Esophagus squamous epithelium (tissue), 5 donors: Measurements from ENCODE around the gene SELENOS. TPM values are rescaled to one million over a fixed set of nuclear protein-coding genes. Genes with fewer than 3 reads are reported as not detected.

Experiments used
- DNase-seq: peaks from one replicate; lab custom pipeline; 2025; lab: John Stamatoyannopoulos, UW
- H3K27ac ChIP-seq, 4 donors: fragments of 200-600 bp; sonication (generic); one replicate each; pipeline ENCODE4 v1.5.1; 2016 to 2019; ENCODE audit warnings: mild to moderate bottlenecking in 1 of 4
- H3K27me3 ChIP-seq, 4 donors: fragments of 200-600 bp; sonication (generic); 1 replicate in 3 of 4; 2 replicates in 1 of 4; pipeline versions ENCODE4 v1.5.1 to v1.6.0; 2017 to 2021; ENCODE audit warnings: antibody characterized with exemption in 1 of 4
- H3K36me3 ChIP-seq, 3 donors: fragments of 200-600 bp; sonication (generic); one replicate each; pipeline ENCODE4 v1.5.1; 2016 to 2019
- H3K4me1 ChIP-seq, 3 donors: fragments of 200-600 bp; sonication (generic); one replicate each; pipeline ENCODE4 v1.5.1; 2017 to 2019
- H3K4me3 ChIP-seq, 4 donors: fragments of 200-600 bp; sonication (generic); 1 replicate in 3 of 4; 2 replicates in 1 of 4; pipeline ENCODE4 v1.5.1; 2016 to 2019; ENCODE audit warnings: mild to moderate bottlenecking in 2 of 4, moderate library complexity in 1 of 4
- H3K9me3 ChIP-seq, 3 donors: fragments of 200-600 bp; sonication (generic); one replicate each; pipeline ENCODE4 v1.5.1; 2016 to 2019
- CTCF ChIP-seq, 6 experiments: fragments of 450-650 bp in 4 of 6; fragments of 200-600 bp in 2 of 6; sonication (generic) in 2 of 6; IDR thresholded peaks; one replicate each; pipeline ENCODE4 v1.5.1; 2016 to 2019; ENCODE audit warnings: antibody characterized with exemption in 6 of 6, mild to moderate bottlenecking in 4 of 6, moderate library complexity in 4 of 6
- POLR2A ChIP-seq, 4 donors: fragments of 450-650 bp; IDR thresholded peaks; one replicate each; pipeline ENCODE4 v1.6.1; 2017; ENCODE audit warnings: antibody characterized with exemption in 4 of 4, mild to moderate bottlenecking in 4 of 4, moderate library complexity in 3 of 4
- WGBS, 2 donors: methylation state at CpG; one replicate each; pipeline ENCODE4 v1.1.5; 2018; 5-methylcytosine and 5-hydroxymethylcytosine counted together
- intact Hi-C: fragments of 100-400 bp; cut with DNase I; formaldehyde crosslinking; loops from one replicate; pipeline ENCODE4 v1.15.0; 2022
- total RNA-seq, 4 donors: library from RNA; depleted of rRNA; stranded (reverse); fragments of >200 nt; gene quantifications; one replicate each; pipeline ENCODE4 v1.1.0, GENCODE V29; 2016
- donor health status: DM: yes; HTN: yes; CAD: no.

Gene SELENOS
- total RNA-seq, 4 donors from 2014 or later: 57.6 to 69.6 (median 63.4) TPM

- Histone ChIP-seq H3K27ac (no peak overlapping the region), H3K4me3 (no peak overlapping the region), H3K4me1 (no peaks in the 10 kb centered on the region), H3K36me3 (no peaks in the 10 kb centered on the region), H3K9me3 (no peaks in the 10 kb centered on the region), H3K27me3 (peaks cover 0 to 38% (median 0%) of the 10 kb centered on the region in 4 donors)
- intact Hi-C loops: no loop called here
- WGBS, 2 donors: 57 to 67% methylated on average over 5 to 6 of the region's 13 CpGs
- TF ChIP-seq POLR2A (IDR thresholded peaks at IDR 0.05) (no peak), CTCF (IDR thresholded peaks at IDR 0.05) (no peak)
- no peak for DNase-seq
Measured at GRCh38 chr15:101324524-101325177, 47.4 kb upstream of the SELENOS start.

DNA sequence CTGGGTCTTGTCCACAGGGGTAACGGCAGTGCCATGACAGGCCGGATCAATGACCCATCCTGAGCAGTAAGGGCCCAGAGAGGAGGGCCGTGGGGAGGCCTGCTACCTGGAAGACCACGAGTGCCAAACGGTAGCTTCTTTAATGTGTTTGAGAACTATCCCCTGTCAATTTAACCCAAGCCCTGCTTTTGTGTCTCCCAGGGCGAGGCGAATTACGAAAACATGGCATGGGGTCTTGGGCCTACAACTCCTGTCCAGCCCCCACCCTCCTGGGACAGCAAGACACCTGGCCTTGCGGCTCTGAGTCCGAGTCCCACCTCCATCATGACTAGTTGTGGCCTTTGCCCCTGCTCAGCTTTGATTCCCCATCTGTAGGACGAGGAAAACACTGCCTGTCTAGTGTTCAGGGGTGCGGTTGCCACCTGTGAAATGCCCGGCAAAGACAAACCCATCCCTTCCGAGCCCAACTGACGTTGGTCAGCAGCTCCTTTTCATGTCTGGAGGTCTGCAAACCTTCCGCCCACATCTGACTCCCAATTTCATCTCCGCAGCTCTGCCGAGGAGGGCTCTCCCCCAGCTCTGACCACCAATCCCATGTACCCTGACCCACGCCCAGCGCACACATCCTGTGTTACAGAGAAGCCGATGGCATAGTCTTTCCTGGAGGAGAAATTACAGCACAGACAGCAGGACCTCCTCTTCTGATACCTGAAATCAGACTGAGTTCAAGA is 46.7 kb upstream of the SELENOS start:
- Histone ChIP-seq H3K4me3 (no peak overlapping the region), H3K36me3 (no peaks in the 10 kb centered on the region), H3K4me1 (no peaks in the 10 kb centered on the region), H3K27ac (no peak overlapping the region), H3K9me3 (no peaks in the 10 kb centered on the region), H3K27me3 (peaks cover 0 to 43% (median 0%) of the 10 kb centered on the region in 4 donors)
- 85 to 87% methylated on average over 19 to 20 of the region's 21 CpGs for WGBS, 2 donors
- DNase-seq: no peak
- TF ChIP-seq POLR2A (IDR thresholded peaks at IDR 0.05) (no peak), CTCF (IDR thresholded peaks at IDR 0.05) (no peak)
- intact Hi-C loops: no loop called here

- Histone ChIP-seq H3K9me3 (no peaks in the 10 kb centered on the region), H3K27me3 (peaks cover 0 to 42% (median 0%) of the 10 kb centered on the region in 4 donors), H3K4me1 (peaks cover 0 to 9% (median 0%) of the 10 kb centered on the region in 3 donors), H3K36me3 (no peaks in the 10 kb centered on the region), H3K4me3 (no peak overlapping the region), H3K27ac (no peak overlapping the region)
- no peak for DNase-seq
- intact Hi-C loops: no loop called here
- WGBS, 2 donors: 78 to 82% methylated on average over 9 to 10 of the region's 17 CpGs
- TF ChIP-seq POLR2A (IDR thresholded peaks at IDR 0.05): no peak
- no peak for TF ChIP-seq CTCF (IDR thresholded peaks at IDR 0.05)
Measured at GRCh38 chr15:101322854-101323477, 45.7 kb upstream of the SELENOS start.

GRCh38 chr15:101322016-101322695 is 44.9 kb upstream of the SELENOS start:
- Histone ChIP-seq H3K27ac (no peak overlapping the region), H3K4me3 (no peak overlapping the region), H3K36me3 (no peaks in the 10 kb centered on the region), H3K27me3 (peaks cover 0 to 36% (median 0%) of the 10 kb centered on the region in 4 donors), H3K4me1 (peaks cover 0 to 12% (median 0%) of the 10 kb centered on the region in 3 donors), H3K9me3 (no peaks in the 10 kb centered on the region)
- intact Hi-C loops: no loop called here
- WGBS, 2 donors: 89 to 94% methylated on average over 19 to 21 of the region's 21 CpGs
- TF ChIP-seq POLR2A (IDR thresholded peaks at IDR 0.05) (no peak), CTCF (IDR thresholded peaks at IDR 0.05) (no peak)
- DNase-seq: no peak
